Hematopoietic multipotent progenitor cell (in vitro differentiated cells): ENCODE results near the gene KLHL6. TPM values are rescaled to one million over a fixed set of nuclear protein-coding genes. Genes with fewer than 3 reads are reported as not detected.
A peak's percentile ranks its signal among the peaks of the same experiment; 100 is the strongest.

ENCODE experiments used
- DNase-seq, 3 donors: peaks; one replicate each; pipeline ENCODE4 v3.0.0-alpha.2; 2011 to 2015; ENCODE audit warnings: low read depth in 2 of 3, low spot score in 2 of 3
- total RNA-seq: library from RNA; depleted of rRNA; stranded (reverse); fragments of >200 nt; gene quantifications from one replicate; pipeline ENCODE4 v1.2.3, GENCODE V29; 2012

Gene KLHL6
- total RNA-seq, 1 donor = 65.2 TPM

- DNase-seq = no peak
These were observed 95.1 kb downstream of the KLHL6 start for GRCh38 chr3:183460081-183461055.

- DNase-seq = no peak
These were observed 100.4 kb downstream of the KLHL6 start for GRCh38 chr3:183455089-183455488.

- no peak for DNase-seq
These were observed 101.4 kb downstream of the KLHL6 start for GRCh38 chr3:183454064-183454463.

GRCh38 chr3:183449791-183450190, 105.7 kb downstream of the KLHL6 start:
- no peak for DNase-seq

GRCh38 chr3:183449391-183449790, 106.1 kb downstream of the KLHL6 start:
- peak in 1 of 3 donors; percentile 4 for DNase-seq

- no peak for DNase-seq
These were observed 107.0 kb downstream of the KLHL6 start for GRCh38 chr3:183448369-183449128.

- peak in 2 of 3 donors; percentile 92 to 96 for DNase-seq
These were observed 108.1 kb downstream of the KLHL6 start for GRCh38 chr3:183447206-183448001.

- no peak for DNase-seq
These were observed 108.7 kb downstream of the KLHL6 start for GRCh38 chr3:183446838-183447205.

- DNase-seq = no peak
These were observed 110.8 kb downstream of the KLHL6 start for GRCh38 chr3:183444748-183445147.

- DNase-seq = no peak
These were observed 111.8 kb downstream of the KLHL6 start for GRCh38 chr3:183443395-183444385.

GRCh38 chr3:183442994-183443393, 112.5 kb downstream of the KLHL6 start:
- no peak for DNase-seq

GRCh38 chr3:183440521-183440920, 115.0 kb downstream of the KLHL6 start:
- DNase-seq = peak in 1 of 3 donors; percentile 23

- DNase-seq = no peak
These were observed 116.0 kb downstream of the KLHL6 start for GRCh38 chr3:183439515-183439914.

GRCh38 chr3:183438735-183439134, 116.8 kb downstream of the KLHL6 start:
- DNase-seq = no peak

GRCh38 chr3:183437666-183438564, 117.6 kb downstream of the KLHL6 start:
- DNase-seq = no peak
